ENCODE data around the gene TBC1D25.
"Not testable (repeated sequence)": the region's sequence is repeated elsewhere in the genome, so short reads cannot be mapped to it uniquely, and the experiment has no call there.

Gene TBC1D25

GRCh38 chrX:48515842-48516241, 23.7 kb upstream of the TBC1D25 start:
- DNase-seq (ENCODE audit: low read depth in 3 of 3, low spot score in 1 of 3), result no peak

GRCh38 chrX:48516285-48516684, 23.2 kb upstream of the TBC1D25 start:
- DNase-seq (ENCODE audit: low read depth in 3 of 3, low spot score in 1 of 3), result no peak

GRCh38 chrX:48516987-48517386, 22.5 kb upstream of the TBC1D25 start:
- DNase-seq (ENCODE audit: low read depth in 3 of 3, low spot score in 1 of 3), result no peak

- DNase-seq (ENCODE audit: low read depth in 3 of 3, low spot score in 1 of 3), result not testable (repeated sequence)
Observed at GRCh38 chrX:48519481-48519880, 20.0 kb upstream of the TBC1D25 start.

- no peak for DNase-seq (ENCODE audit: low read depth in 3 of 3, low spot score in 1 of 3)
Observed at GRCh38 chrX:48520455-48520854, 19.1 kb upstream of the TBC1D25 start.

GRCh38 chrX:48520976-48521352, 18.6 kb upstream of the TBC1D25 start:
- DNase-seq (ENCODE audit: low read depth in 3 of 3, low spot score in 1 of 3), result no peak

GRCh38 chrX:48521353-48522243, 17.9 kb upstream of the TBC1D25 start, which contains the start of gene EBP:
Gene EBP, plus strand, starts transcription at chrX:48521808. Its CDS starts 1,964 bp downstream, at chrX:48523772.
- peak; percentile 78 to 88 (median 84) for DNase-seq (ENCODE audit: low read depth in 3 of 3, low spot score in 1 of 3)

- DNase-seq (ENCODE audit: low read depth in 3 of 3, low spot score in 1 of 3), result no peak
Observed at GRCh38 chrX:48522291-48522690, 17.2 kb upstream of the TBC1D25 start.

- DNase-seq (ENCODE audit: low read depth in 3 of 3, low spot score in 1 of 3), result no peak
Observed at GRCh38 chrX:48523682-48524081, 15.8 kb upstream of the TBC1D25 start.

- DNase-seq (ENCODE audit: low read depth in 3 of 3, low spot score in 1 of 3), result not testable (repeated sequence)
Observed at GRCh38 chrX:48525853-48526252, 13.7 kb upstream of the TBC1D25 start.

GRCh38 chrX:48530736-48531135, 8.8 kb upstream of the TBC1D25 start:
- DNase-seq (ENCODE audit: low read depth in 3 of 3, low spot score in 1 of 3), result no peak

- DNase-seq (ENCODE audit: low read depth in 3 of 3, low spot score in 1 of 3), result no peak
Observed at GRCh38 chrX:48531358-48531959, 8.1 kb upstream of the TBC1D25 start.

GRCh38 chrX:48532161-48532560, 7.4 kb upstream of the TBC1D25 start:
- no peak for DNase-seq (ENCODE audit: low read depth in 3 of 3, low spot score in 1 of 3)

GRCh38 chrX:48533165-48533564, 6.3 kb upstream of the TBC1D25 start:
- no peak for DNase-seq (ENCODE audit: low read depth in 3 of 3, low spot score in 1 of 3)

GRCh38 chrX:48538641-48539344, 721 bp upstream of the TBC1D25 start:
- no peak for DNase-seq (ENCODE audit: low read depth in 3 of 3, low spot score in 1 of 3)

- DNase-seq (ENCODE audit: low read depth in 3 of 3, low spot score in 1 of 3), result peak in 1 of 3 donors; percentile 24
Observed at GRCh38 chrX:48540028-48540375, 488 bp downstream of the TBC1D25 start.

- DNase-seq (ENCODE audit: low read depth in 3 of 3, low spot score in 1 of 3), result no peak
Observed at GRCh38 chrX:48540480-48540879, 966 bp downstream of the TBC1D25 start.

GRCh38 chrX:48541140-48541814, 1.8 kb downstream of the TBC1D25 start:
- DNase-seq (ENCODE audit: low read depth in 3 of 3, low spot score in 1 of 3), result no peak

- no peak for DNase-seq (ENCODE audit: low read depth in 3 of 3, low spot score in 1 of 3)
Observed at GRCh38 chrX:48548871-48549270, 9.4 kb downstream of the TBC1D25 start.

GRCh38 chrX:48555731-48556325, 16.3 kb downstream of the TBC1D25 start:
- not testable (repeated sequence) for DNase-seq (ENCODE audit: low read depth in 3 of 3, low spot score in 1 of 3)

GRCh38 chrX:48558271-48558670, 18.8 kb downstream of the TBC1D25 start:
- no peak for DNase-seq (ENCODE audit: low read depth in 3 of 3, low spot score in 1 of 3)
